Measurements from ENCODE around the gene USP17L27. TPM values are rescaled to one million over a fixed set of nuclear protein-coding genes. Genes with fewer than 3 reads are reported as not detected.
"Not testable (repeated sequence)": the region's sequence is repeated elsewhere in the genome, so short reads cannot be mapped to it uniquely, and the experiment has no call there.

USP17L27 gene
- total RNA-seq, 1 experiment from 2014 or later = not detected

DNA sequence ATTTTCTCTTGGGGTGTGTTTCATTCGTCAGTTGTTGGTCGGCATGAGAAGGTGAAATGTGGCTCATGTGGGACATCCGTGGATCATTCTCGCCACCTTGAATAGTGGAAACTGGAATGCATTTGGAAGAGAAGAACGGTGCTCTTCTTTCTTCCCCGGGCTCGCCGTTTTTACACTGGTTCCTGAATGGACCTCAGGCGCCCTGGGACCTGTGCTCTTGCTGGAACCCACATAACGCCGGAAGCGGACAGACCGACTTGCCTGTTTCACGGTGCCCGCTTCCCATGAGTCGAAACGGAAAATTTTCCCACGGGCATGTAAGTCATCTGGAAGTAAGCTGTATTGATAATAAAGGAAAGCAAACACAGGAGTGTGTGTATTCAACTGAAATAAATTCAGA lies 6.9 kb downstream of the USP17L27 start:
- POLR2A ChIA-PET (ENCODE audit: unreplicated experiment); H3K79me2 ChIP-seq (ENCODE audit: low read depth); H3K4me2 ChIP-seq; H3K9me3 ChIP-seq (ENCODE audit: insufficient read depth, low read depth); CTCF ChIA-PET; intact Hi-C loops (cut with micrococcal nuclease; ENCODE audit: unreplicated experiment); H3K36me3 ChIP-seq (ENCODE audit: low read depth); H3F3A ChIP-seq (ENCODE audit: insufficient read depth, low read depth); BruUV-seq (replicated peaks); H3K27ac ChIP-seq; H3K4me3 ChIP-seq; H3K9me2 ChIP-seq (ENCODE audit: insufficient read depth); H2AFZ ChIP-seq; H4K20me1 ChIP-seq (ENCODE audit: insufficient read depth); H3K27me3 ChIP-seq (ENCODE audit: insufficient read depth, low read depth); DNase-seq; H3K4me1 ChIP-seq (replicated peaks; ENCODE audit: insufficient read depth): not testable (repeated sequence)

DNA sequence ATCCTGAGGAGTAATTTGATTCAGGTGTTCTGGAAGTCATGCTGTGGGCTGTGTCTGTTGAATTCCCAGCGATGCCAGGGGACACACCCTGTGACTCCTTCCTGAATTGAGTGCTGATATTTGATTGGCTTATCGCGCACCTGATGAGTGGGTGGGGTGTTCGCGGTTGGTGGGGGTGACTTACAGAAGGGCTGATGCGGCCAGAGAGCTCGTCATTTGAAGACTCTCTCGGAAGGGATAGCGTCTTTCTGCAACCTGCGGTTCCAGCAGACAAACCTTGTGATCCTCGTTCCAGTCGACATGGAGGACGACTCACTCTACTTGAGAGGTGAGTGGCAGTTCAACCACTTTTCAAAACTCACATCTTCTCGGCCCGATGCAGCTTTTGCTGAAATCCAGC lies 9.4 kb downstream of the USP17L27 start, which contains the start of gene USP17L29:
USP17L29 (plus strand) TSS at position 301 of the 400 bp plus-strand sequence; CDS start at position 301, 0 bp downstream.
- H3K9me2 ChIP-seq (ENCODE audit: insufficient read depth); BruUV-seq (replicated peaks): not testable (repeated sequence)

DNA sequence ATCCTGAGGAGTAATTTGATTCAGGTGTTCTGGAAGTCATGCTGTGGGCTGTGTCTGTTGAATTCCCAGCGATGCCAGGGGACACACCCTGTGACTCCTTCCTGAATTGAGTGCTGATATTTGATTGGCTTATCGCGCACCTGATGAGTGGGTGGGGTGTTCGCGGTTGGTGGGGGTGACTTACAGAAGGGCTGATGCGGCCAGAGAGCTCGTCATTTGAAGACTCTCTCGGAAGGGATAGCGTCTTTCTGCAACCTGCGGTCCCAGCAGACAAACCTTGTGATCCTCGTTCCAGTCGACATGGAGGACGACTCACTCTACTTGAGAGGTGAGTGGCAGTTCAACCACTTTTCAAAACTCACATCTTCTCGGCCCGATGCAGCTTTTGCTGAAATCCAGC lies 18.9 kb downstream of the USP17L27 start, which contains the start of gene USP17L30:
USP17L30 (plus strand) TSS at position 301 of the 400 bp plus-strand sequence; CDS start at position 301, 0 bp downstream.
- H3K79me2 ChIP-seq (ENCODE audit: low read depth); CTCF ChIA-PET; H3K9me3 ChIP-seq (ENCODE audit: insufficient read depth, low read depth); H3K4me2 ChIP-seq; H2AFZ ChIP-seq; H3K9me2 ChIP-seq (ENCODE audit: insufficient read depth); H3K27ac ChIP-seq; DNase-seq; POLR2A ChIA-PET (ENCODE audit: unreplicated experiment); BruUV-seq (replicated peaks); H3K4me3 ChIP-seq; intact Hi-C loops (cut with micrococcal nuclease; ENCODE audit: unreplicated experiment); H3K36me3 ChIP-seq (ENCODE audit: low read depth); H3F3A ChIP-seq (ENCODE audit: insufficient read depth, low read depth); H3K27me3 ChIP-seq (ENCODE audit: insufficient read depth, low read depth); H3K4me1 ChIP-seq (replicated peaks; ENCODE audit: insufficient read depth); H4K20me1 ChIP-seq (ENCODE audit: insufficient read depth): not testable (repeated sequence)

More for the DNA sequence above, 9.4 kb downstream of the USP17L27 start, which contains the start of gene USP17L29:
- H3K4me2 ChIP-seq; H2AFZ ChIP-seq; H4K20me1 ChIP-seq (ENCODE audit: insufficient read depth); H3K36me3 ChIP-seq (ENCODE audit: low read depth); H3K9me3 ChIP-seq (ENCODE audit: insufficient read depth, low read depth); H3K27me3 ChIP-seq (ENCODE audit: insufficient read depth, low read depth); H3K4me1 ChIP-seq (replicated peaks; ENCODE audit: insufficient read depth); H3K79me2 ChIP-seq (ENCODE audit: low read depth); intact Hi-C loops (cut with micrococcal nuclease; ENCODE audit: unreplicated experiment); H3K4me3 ChIP-seq; POLR2A ChIA-PET (ENCODE audit: unreplicated experiment); DNase-seq; H3K27ac ChIP-seq; H3F3A ChIP-seq (ENCODE audit: insufficient read depth, low read depth); CTCF ChIA-PET: not testable (repeated sequence)

DNA sequence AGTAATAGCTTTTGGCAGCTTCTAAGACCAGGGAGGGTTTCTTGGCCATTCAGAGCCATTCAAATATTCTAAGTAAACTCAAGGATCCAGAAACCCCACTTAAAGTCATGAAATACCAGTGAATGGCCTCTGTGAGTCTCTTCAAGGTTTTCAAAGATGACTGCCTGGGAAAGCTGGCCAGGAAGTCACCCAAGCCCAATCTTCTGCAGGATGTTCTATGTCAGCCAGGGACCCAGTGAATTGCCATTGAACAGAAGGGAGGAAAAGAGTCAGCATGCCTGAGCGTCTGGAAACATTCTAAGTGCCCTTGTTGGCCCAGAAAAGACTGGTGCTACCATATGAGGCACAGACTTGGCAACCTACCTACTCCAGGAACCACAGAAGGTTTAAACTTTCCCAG lies 35.9 kb downstream of the USP17L27 start:
- DNase-seq; H2AFZ ChIP-seq; H3F3A ChIP-seq (ENCODE audit: insufficient read depth, low read depth); CTCF ChIA-PET; H3K79me2 ChIP-seq (ENCODE audit: low read depth); H3K36me3 ChIP-seq (ENCODE audit: low read depth); H3K4me3 ChIP-seq; H4K20me1 ChIP-seq (ENCODE audit: insufficient read depth); BruUV-seq (replicated peaks); H3K4me1 ChIP-seq (replicated peaks; ENCODE audit: insufficient read depth); POLR2A ChIA-PET (ENCODE audit: unreplicated experiment); intact Hi-C loops (cut with micrococcal nuclease; ENCODE audit: unreplicated experiment); H3K4me2 ChIP-seq; H3K27me3 ChIP-seq (ENCODE audit: insufficient read depth, low read depth); H3K27ac ChIP-seq; H3K9me2 ChIP-seq (ENCODE audit: insufficient read depth); H3K9me3 ChIP-seq (ENCODE audit: insufficient read depth, low read depth): not testable (repeated sequence)

DNA sequence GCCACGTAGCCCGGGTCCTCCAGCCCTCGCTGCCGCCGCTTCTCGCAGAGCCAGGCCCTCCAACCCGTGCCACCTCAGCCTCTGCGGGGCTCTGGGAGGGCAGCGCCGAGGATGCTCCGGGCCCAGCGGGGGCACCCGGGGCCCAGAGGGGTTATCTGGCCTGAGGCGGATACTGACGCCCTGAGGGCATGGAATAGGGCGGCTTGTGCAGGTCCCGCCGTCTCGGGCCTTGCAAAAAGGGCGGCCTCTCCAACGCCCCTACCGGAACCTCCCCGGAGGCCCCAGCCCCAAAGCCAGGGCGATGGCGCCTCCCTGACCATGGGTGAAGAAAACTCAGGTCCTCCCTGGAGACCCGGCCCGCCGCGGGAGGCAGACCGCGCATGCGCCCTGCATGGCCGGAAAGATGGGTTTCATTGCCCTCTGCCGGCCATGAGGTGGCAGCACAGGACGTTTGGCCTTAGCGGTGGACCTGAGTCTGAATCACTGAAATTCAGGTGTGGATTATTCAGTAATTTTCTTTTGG lies 37.1 kb downstream of the USP17L27 start:
- POLR2A ChIA-PET (ENCODE audit: unreplicated experiment); H3K27me3 ChIP-seq (ENCODE audit: insufficient read depth, low read depth); H3K4me3 ChIP-seq; BruUV-seq (replicated peaks); H4K20me1 ChIP-seq (ENCODE audit: insufficient read depth); H3K9me3 ChIP-seq (ENCODE audit: insufficient read depth, low read depth); H3K36me3 ChIP-seq (ENCODE audit: low read depth); H2AFZ ChIP-seq; intact Hi-C loops (cut with micrococcal nuclease; ENCODE audit: unreplicated experiment); H3F3A ChIP-seq (ENCODE audit: insufficient read depth, low read depth); H3K4me1 ChIP-seq (replicated peaks; ENCODE audit: insufficient read depth); H3K27ac ChIP-seq; H3K4me2 ChIP-seq; H3K9me2 ChIP-seq (ENCODE audit: insufficient read depth); CTCF ChIA-PET; H3K79me2 ChIP-seq (ENCODE audit: low read depth): not testable (repeated sequence)
- peak in 1 of 2 experiments; percentile 19 for DNase-seq
- TF ChIP-seq, protein P1, sequence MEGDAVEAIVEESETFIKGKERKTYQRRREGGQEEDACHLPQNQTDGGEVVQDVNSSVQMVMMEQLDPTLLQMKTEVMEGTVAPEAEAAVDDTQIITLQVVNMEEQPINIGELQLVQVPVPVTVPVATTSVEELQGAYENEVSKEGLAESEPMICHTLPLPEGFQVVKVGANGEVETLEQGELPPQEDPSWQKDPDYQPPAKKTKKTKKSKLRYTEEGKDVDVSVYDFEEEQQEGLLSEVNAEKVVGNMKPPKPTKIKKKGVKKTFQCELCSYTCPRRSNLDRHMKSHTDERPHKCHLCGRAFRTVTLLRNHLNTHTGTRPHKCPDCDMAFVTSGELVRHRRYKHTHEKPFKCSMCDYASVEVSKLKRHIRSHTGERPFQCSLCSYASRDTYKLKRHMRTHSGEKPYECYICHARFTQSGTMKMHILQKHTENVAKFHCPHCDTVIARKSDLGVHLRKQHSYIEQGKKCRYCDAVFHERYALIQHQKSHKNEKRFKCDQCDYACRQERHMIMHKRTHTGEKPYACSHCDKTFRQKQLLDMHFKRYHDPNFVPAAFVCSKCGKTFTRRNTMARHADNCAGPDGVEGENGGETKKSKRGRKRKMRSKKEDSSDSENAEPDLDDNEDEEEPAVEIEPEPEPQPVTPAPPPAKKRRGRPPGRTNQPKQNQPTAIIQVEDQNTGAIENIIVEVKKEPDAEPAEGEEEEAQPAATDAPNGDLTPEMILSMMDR (conservative IDR thresholded peaks at IDR 0.05) = peak; percentile 58
